Smooth muscle cell (in vitro differentiated cells): ENCODE results near the gene KIAA1958. TPM values are rescaled to one million over a fixed set of nuclear protein-coding genes. Genes with fewer than 3 reads are reported as not detected.

Source experiments
- DNase-seq: peaks from one replicate; lab custom pipeline; 2025; ENCODE audit not compliant: unreplicated experiment; lab: John Stamatoyannopoulos, UW
- H2AFZ ChIP-seq: fragments of 200-600 bp; sonication (generic); 2 replicates; pipeline ENCODE4 v1.6.0; 2016; ENCODE audit warnings: antibody characterized with exemption, low read depth, mild to moderate bottlenecking
- H3F3A ChIP-seq: fragments of 200-600 bp; sonication (generic); 2 replicates; pipeline ENCODE4 v1.6.0; 2017; ENCODE audit warnings: antibody characterized with exemption, low read depth
- H3K27ac ChIP-seq: fragments of 200-600 bp; sonication (generic); 2 replicates; pipeline ENCODE4 v1.5.1; 2016; ENCODE audit warnings: low read depth, mild to moderate bottlenecking
- H3K27me3 ChIP-seq: fragments of 200-600 bp; sonication (generic); 2 replicates; pipeline ENCODE4 v1.6.1; 2016; ENCODE audit warnings: low read depth, mild to moderate bottlenecking
- H3K36me3 ChIP-seq: fragments of 200-600 bp; sonication (generic); 2 replicates; pipeline ENCODE4 v1.5.1; 2016; ENCODE audit warnings: low read depth
- H3K4me1 ChIP-seq: fragments of 200-600 bp; sonication (generic); 2 replicates; pipeline ENCODE4 v1.5.1; 2016; ENCODE audit warnings: low read depth
- H3K4me2 ChIP-seq: fragments of 200-600 bp; sonication (generic); 2 replicates; pipeline ENCODE4 v1.6.0; 2016; ENCODE audit warnings: mild to moderate bottlenecking
- H3K4me3 ChIP-seq: fragments of 200-600 bp; sonication (generic); 2 replicates; pipeline ENCODE4 v1.5.1; 2016; ENCODE audit warnings: mild to moderate bottlenecking
- H3K79me2 ChIP-seq: fragments of 200-600 bp; sonication (generic); 2 replicates; pipeline ENCODE4 v1.6.0; 2016; ENCODE audit warnings: low read depth, mild to moderate bottlenecking
- H3K9ac ChIP-seq: fragments of 200-600 bp; sonication (generic); 2 replicates; pipeline ENCODE4 v1.6.0; 2016; ENCODE audit warnings: low read depth
- H3K9me3 ChIP-seq: fragments of 200-600 bp; sonication (generic); replicated peaks from 2 replicates; pipeline ENCODE4 v1.5.1; 2016; ENCODE audit warnings: low read depth
- H4K20me1 ChIP-seq: fragments of 200-600 bp; sonication (generic); 2 replicates; pipeline ENCODE4 v1.6.0; 2016; ENCODE audit warnings: low read depth
- CTCF ChIP-seq: fragments of 200-600 bp; sonication (generic); IDR thresholded peaks from 2 replicates; pipeline ENCODE4 v1.5.1; 2017; ENCODE audit warnings: borderline replicate concordance, mild to moderate bottlenecking, antibody characterized with exemption; ENCODE audit not compliant: insufficient read depth, poor library complexity, severe bottlenecking
- WGBS: methylation state at CpG from one replicate; pipeline ENCODE4 v1.1.7; 2016; ENCODE audit warnings: low lambda C conversion rate; 5-methylcytosine and 5-hydroxymethylcytosine counted together
- polyA plus RNA-seq: library from polyadenylated mRNA; unstranded; fragments of >200 nt; fragmentation: Nextera tagmentation; extraction: Ambion mirVana; gene quantifications from 2 replicates; pipeline ENCODE4 v1.2.1, GENCODE V29; 2016
- total RNA-seq: library from RNA; depleted of rRNA; stranded (reverse); fragments of >200 nt; gene quantifications from 2 replicates; pipeline ENCODE4 v1.2.3, GENCODE V29; 2014

Gene KIAA1958
- total and polyA plus RNA-seq, 2 experiments from 2014 or later: 1.1 to 1.8 TPM

- no peak for DNase-seq
- Histone ChIP-seq H3F3A (no peaks in the 10 kb centered on the region), H3K27me3 (no peaks in the 10 kb centered on the region), H3K9me3 (no peaks in the 10 kb centered on the region), H2AFZ (no peak overlapping the region), H3K4me2 (no peak overlapping the region), H3K4me3 (no peak overlapping the region), H3K9ac (no peak overlapping the region), H3K36me3 (no peaks in the 10 kb centered on the region), H3K27ac (no peak overlapping the region), H3K4me1 (no peaks in the 10 kb centered on the region), H3K79me2 (no peaks in the 10 kb centered on the region), H4K20me1 (no peaks in the 10 kb centered on the region)
- TF ChIP-seq CTCF: no peak
- 97% methylated on average over 8 of the region's 8 CpGs for WGBS
These were observed 88.5 kb downstream of the KIAA1958 start for GRCh38 chr9:112575107-112575506.

GRCh38 chr9:112581469-112582176 is 95.0 kb downstream of the KIAA1958 start:
- Histone ChIP-seq H3K4me3 (no peak overlapping the region), H3K9ac (no peak overlapping the region), H3K9me3 (no peaks in the 10 kb centered on the region), H3K4me2 (no peak overlapping the region), H3K4me1 (no peaks in the 10 kb centered on the region), H3F3A (no peaks in the 10 kb centered on the region), H3K79me2 (no peaks in the 10 kb centered on the region), H3K27ac (no peak overlapping the region), H3K27me3 (no peaks in the 10 kb centered on the region), H2AFZ (no peak overlapping the region), H3K36me3 (no peaks in the 10 kb centered on the region), H4K20me1 (no peaks in the 10 kb centered on the region)
- TF ChIP-seq CTCF: no peak
- DNase-seq: no peak
- WGBS: 96% methylated on average over 7 of the region's 7 CpGs

- WGBS: 71% methylated on average over 7 of the region's 7 CpGs
- H4K20me1 ChIP-seq: no peaks in the 10 kb centered on the region
- H3K4me3 ChIP-seq: no peak overlapping the region
- H3K9ac ChIP-seq: no peak overlapping the region
- no peak overlapping the region for H2AFZ ChIP-seq
- H3K27ac ChIP-seq: no peak overlapping the region
- no peaks in the 10 kb centered on the region for H3K79me2 ChIP-seq
- no peaks in the 10 kb centered on the region for H3K27me3 ChIP-seq
- TF ChIP-seq CTCF: no peak
- H3K36me3 ChIP-seq: no peaks in the 10 kb centered on the region
- no peaks in the 10 kb centered on the region for H3F3A ChIP-seq
- H3K9me3 ChIP-seq: no peaks in the 10 kb centered on the region
- no peak for DNase-seq
- no peaks in the 10 kb centered on the region for H3K4me1 ChIP-seq
- H3K4me2 ChIP-seq: no peak overlapping the region
These were observed 96.0 kb downstream of the KIAA1958 start for GRCh38 chr9:112582371-112583262.
